Measurements from ENCODE around the gene GEN1.

The GEN1 gene

DNA sequence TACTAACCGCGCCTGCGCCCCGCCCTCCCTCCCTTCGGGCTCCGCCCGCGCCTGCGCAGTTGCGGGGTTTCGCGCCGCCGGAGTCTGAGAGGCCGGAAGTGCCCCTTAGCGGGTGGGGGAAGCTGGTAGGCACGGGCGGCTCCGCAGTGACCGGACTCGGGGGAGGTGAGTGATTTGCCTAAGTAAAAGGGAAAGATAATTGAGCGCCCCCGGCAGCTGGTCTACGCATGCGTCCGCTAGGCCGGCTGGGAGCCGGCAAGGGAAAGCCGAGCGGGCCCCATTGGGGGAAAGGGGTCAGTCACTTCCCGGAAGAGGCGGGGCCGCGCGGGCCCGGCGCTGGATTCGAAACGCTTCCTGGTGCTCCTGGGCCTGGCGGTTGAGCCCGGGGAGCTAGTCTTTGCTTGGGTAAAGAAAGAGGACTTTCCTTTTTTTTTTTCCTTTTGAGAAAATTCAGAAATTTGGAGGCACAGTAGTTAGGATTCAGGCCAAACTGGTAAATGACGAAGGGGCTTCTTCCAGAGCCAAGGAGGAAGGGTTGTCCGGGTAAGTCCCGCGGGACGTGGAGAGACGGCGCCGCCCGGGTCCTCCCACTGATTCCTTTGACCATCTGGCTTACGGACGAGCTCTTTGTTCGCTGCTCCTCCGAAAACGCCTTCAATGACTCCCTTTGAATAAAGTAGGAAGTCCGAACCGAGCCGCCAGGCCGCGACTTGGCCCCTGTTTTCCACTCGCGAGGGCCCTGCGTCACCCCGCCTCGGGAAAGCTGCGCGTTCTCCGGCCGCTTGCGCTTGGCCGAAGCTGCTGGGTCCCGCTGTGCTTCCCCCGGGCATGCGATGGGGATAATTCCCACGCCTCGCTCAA lies at the start of gene GEN1, which contains the start of gene SMC6:
Gene GEN1 (plus strand): TSS at position 336 of the 861 bp plus-strand sequence. CDS start 5,806 bp downstream, outside the sequence.
Gene SMC6 (minus strand): TSS at position 8 of the 861 bp plus-strand sequence. CDS start 7,864 bp downstream, outside the sequence.
- DNase-seq (ENCODE audit: low spot score), result peak; percentile 94
- no peak for TF ChIP-seq CTCF (IDR thresholded peaks at IDR 0.05; ENCODE audit: extremely low read depth, insufficient read depth, missing control alignments)
- in situ Hi-C loops (cut with MboI; ENCODE audit: low pct_unique_long_range_greater_than_20kb, low sequenced_read_pairs, unreplicated experiment), result no loop called here

GRCh38 chr2:17706845-17707244 lies 47.1 kb upstream of the GEN1 start:
- TF ChIP-seq CTCF (IDR thresholded peaks at IDR 0.05; ENCODE audit: extremely low read depth, insufficient read depth, missing control alignments), result no peak
- no peak for DNase-seq (ENCODE audit: low spot score)
- in situ Hi-C loops (cut with MboI; ENCODE audit: low pct_unique_long_range_greater_than_20kb, low sequenced_read_pairs, unreplicated experiment), result no loop called here

DNA sequence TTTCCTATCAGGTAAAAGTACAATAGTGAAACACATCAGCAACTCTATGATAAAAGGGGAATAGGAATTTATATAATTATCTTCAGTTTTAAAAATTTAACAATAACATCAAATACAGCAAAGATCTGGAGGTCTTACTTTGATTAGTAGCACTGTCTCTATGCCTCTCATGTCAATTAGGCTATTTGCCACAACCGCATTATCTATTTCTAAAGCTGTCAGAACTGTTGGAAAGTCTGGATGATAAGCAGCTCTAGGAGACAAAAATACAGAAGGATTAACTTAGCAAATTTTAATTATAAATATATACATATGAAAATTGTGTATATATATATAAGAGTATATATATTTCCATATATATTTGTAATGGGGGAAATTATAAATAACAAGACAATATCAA lies 45.4 kb upstream of the GEN1 start:
- in situ Hi-C loops (cut with MboI; ENCODE audit: low pct_unique_long_range_greater_than_20kb, low sequenced_read_pairs, unreplicated experiment), result no loop called here
- no peak for DNase-seq (ENCODE audit: low spot score)
- TF ChIP-seq CTCF (IDR thresholded peaks at IDR 0.05; ENCODE audit: extremely low read depth, insufficient read depth, missing control alignments), result no peak

GRCh38 chr2:17709897-17710296 lies 44.0 kb upstream of the GEN1 start:
- no peak for TF ChIP-seq CTCF (IDR thresholded peaks at IDR 0.05; ENCODE audit: extremely low read depth, insufficient read depth, missing control alignments)
- DNase-seq (ENCODE audit: low spot score), result no peak
- in situ Hi-C loops (cut with MboI; ENCODE audit: low pct_unique_long_range_greater_than_20kb, low sequenced_read_pairs, unreplicated experiment), result no loop called here

- no peak for DNase-seq (ENCODE audit: low spot score)
- no peak for TF ChIP-seq CTCF (IDR thresholded peaks at IDR 0.05; ENCODE audit: extremely low read depth, insufficient read depth, missing control alignments)
- in situ Hi-C loops (cut with MboI; ENCODE audit: low pct_unique_long_range_greater_than_20kb, low sequenced_read_pairs, unreplicated experiment), result no loop called here
These were observed 43.2 kb upstream of the GEN1 start for GRCh38 chr2:17710547-17711248.

GRCh38 chr2:17713291-17713690 lies 40.6 kb upstream of the GEN1 start:
- no peak for DNase-seq (ENCODE audit: low spot score)
- in situ Hi-C loops (cut with MboI; ENCODE audit: low pct_unique_long_range_greater_than_20kb, low sequenced_read_pairs, unreplicated experiment), result no loop called here
- TF ChIP-seq CTCF (IDR thresholded peaks at IDR 0.05; ENCODE audit: extremely low read depth, insufficient read depth, missing control alignments), result no peak
